ENCODE data around the gene PNKD.

Gene PNKD, protein sequence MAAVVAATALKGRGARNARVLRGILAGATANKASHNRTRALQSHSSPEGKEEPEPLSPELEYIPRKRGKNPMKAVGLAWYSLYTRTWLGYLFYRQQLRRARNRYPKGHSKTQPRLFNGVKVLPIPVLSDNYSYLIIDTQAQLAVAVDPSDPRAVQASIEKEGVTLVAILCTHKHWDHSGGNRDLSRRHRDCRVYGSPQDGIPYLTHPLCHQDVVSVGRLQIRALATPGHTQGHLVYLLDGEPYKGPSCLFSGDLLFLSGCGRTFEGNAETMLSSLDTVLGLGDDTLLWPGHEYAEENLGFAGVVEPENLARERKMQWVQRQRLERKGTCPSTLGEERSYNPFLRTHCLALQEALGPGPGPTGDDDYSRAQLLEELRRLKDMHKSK

DNA sequence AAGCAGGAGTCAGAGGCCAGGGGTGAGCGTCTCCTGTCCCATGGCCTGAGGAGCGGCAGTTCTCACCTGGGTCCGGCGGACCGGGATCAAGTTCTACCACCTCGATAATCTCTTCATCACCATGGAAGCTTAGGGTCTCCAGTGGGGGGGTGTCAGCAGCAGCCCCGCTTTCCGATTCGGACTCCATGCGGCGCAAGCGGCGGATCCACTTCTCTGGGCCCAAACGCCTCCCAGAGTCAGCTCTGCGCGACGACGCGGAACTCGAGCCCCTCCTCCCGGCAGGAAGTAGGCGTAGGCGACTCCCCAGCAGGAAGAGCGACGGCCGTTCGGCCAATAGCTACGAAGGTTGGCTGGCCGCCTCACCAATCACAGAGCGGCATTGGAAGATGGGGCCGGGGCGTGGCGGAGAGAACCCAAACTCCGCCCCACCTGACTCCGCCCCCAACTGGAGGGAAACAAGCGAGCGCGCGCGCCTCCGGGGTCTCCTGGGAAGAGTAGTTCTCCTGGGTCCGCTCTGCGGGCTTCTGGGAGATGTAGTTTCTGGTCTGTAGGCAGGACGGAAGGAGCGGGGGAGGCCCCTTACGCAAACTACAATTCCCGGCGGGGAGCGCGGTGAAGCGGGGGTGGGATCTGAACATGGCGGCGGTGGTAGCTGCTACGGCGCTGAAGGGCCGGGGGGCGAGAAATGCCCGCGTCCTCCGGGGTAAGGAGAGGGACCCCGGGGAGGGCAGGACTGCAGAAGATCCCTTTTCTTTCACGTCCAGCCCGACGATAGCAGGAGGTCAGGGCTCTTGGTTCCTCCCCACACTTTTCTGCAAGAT lies at the start of gene PNKD, which contains the start of gene AAMP:
Gene PNKD, plus strand, starts transcription at position 620 of the 821 bp plus-strand sequence. Its CDS starts 17 bp downstream, at position 637.
Gene AAMP, minus strand, starts transcription at position 238 of the 821 bp plus-strand sequence. Its CDS starts 51 bp downstream, at position 187.
- DNase-seq (ENCODE audit: low spot score) (peak; percentile 99), FAIRE-seq (peak; percentile 93)

DNA sequence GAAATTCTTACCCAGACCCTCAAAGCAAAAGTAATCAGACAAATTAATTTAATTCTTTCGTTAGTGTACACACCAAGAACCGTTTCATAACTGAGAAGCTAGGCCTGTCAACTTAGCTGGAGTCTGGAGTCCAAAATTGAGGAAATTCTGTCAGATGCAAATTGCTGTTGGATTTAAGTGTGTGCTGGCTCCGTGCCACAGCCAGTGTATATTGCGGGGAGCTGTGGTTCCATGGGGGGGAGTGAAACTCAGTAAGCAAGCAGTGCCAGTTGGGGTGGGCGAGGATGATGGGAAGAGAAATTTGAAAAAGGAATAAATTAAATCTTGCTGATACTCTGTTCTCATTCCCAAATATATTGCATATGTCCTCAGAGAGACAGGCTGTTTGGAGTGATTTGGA lies 49.3 kb upstream of the PNKD start:
- FAIRE-seq, result no peak
- no peak for DNase-seq (ENCODE audit: low spot score)

DNA sequence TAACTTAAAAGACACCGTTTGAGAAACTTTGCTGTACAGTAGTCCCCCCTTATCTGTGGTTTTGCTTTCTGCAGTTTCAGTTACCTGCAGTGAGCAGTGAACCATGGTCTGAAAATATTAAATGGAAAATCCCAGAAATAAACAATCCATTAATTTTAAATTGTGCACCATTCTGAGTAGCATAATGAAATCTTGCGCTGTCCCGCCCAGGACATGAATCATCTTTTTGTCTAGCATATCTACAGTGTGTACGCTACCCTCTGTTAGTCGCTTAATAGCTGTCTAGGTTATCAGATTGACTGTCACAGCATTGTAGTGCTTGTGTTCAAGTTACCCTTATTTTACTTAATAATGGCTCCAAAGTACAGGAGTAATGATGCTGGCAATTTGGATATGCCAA lies 47.3 kb upstream of the PNKD start:
- FAIRE-seq (no peak), DNase-seq (ENCODE audit: low spot score) (no peak)

DNA sequence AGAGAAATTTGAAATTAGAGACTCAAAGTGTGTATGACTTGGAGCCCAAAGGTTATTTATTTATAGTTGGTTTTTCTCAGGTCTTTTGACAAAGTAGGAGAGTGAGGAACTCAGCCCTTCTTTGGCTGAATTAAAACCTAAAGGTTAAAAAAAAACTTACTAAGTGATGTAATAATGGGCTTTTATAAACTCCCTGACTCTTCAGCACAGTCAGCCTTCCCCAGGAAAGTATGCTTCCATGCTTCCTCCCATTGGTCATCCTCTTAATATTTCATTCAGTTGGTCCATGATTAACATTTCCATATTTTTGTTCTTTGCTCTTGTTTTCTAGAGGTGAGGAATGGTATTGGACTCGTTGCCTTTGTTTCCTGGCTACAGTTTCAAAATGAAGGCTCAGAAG lies 46.1 kb upstream of the PNKD start:
- FAIRE-seq (no peak), DNase-seq (ENCODE audit: low spot score) (no peak)

DNA sequence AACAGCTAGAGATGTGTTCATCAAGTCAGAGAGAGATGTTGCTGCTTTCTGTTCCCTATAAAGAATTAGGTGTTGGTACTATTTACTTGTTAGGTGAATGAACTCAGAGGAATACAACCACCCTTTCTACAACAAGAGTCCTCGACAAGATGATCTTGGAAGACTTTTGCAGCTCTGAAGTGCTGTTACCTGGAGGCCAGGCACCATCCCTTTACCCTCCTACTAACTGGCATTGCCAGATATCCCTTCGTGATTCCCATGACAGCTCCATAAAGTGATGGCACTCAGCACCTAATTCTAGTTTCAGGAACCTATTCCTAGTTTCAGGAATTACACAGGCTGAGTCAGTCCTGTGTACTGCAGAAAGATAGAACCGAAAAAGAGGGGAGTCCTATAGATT lies 43.4 kb upstream of the PNKD start:
- FAIRE-seq (no peak), DNase-seq (ENCODE audit: low spot score) (no peak)

DNA sequence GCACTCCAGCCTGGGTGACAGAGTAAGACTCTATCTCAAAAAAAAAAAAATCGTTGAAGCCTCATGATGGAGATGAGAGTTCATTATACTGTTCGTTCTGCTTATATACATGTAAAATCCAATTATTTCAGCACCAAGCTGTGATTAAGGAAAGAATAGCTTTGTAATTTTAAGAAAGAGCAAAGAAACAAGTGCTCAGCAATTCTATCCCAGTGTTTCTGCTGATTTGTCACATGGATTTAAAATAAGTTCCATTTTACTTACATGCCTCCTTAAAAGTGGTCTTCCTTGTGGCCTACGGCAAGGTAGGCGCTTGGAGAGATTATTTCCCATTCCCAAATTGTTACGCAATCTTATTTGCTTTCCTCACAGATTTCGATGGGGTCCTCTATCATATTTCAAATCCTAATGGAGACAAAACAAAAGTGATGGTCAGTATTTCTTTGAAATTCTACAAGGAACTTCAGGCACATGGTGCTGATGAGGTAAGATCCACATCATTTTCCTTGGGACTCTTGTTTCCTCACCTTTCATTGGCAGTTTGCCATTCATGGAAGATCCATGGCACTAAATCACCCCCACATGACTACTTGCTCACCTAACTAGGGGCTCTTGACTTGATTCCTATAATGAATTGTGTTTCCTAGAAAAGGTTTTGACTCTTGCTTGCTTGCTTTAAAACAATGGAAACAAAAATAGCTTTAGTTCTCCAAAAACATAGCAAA lies 41.8 kb upstream of the PNKD start:
- DNase-seq (ENCODE audit: low spot score), result peak; percentile 53
- no peak for FAIRE-seq

DNA sequence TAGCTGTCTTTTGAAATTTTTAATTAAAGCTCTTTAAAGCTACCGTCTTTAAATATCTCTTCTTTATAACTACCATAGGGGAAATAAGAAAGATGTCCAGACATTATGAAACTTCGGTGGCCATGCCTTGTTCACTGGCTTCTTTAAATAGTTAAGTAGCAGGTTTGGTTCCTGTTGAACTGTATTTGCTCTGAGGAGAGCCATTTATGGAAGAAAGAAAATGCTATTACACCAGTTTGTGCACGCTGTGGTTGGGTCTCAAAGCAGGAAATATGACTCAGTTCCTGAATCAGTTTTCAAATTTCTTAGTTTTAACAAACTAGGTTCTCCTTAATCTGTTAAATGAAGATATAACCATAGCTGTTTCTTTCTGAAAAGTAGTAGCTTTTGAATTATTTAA lies 41.1 kb upstream of the PNKD start:
- DNase-seq (ENCODE audit: low spot score) (peak; percentile 76), FAIRE-seq (peak; percentile 92)

DNA sequence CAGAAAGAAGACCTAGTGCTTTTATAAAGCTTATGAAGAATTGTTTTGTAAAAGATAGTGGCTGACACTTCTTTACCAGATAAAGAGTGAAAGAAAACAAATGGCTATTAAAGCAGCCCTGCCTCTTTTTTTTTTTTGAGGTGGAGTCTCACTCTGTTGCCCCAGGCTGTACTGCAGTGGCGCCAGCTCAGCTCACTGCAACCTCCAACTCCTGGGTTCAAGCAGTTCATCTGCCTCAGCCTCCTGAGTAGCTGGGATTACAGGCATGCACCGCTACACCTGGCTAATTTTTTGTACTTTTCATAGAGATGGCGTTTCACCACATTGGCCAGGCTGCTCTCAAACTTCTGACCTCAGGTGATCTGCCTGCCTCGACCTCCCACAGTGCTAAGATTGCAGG lies 40.5 kb upstream of the PNKD start:
- DNase-seq (ENCODE audit: low spot score) (peak; percentile 49), FAIRE-seq (peak; percentile 30)

DNA sequence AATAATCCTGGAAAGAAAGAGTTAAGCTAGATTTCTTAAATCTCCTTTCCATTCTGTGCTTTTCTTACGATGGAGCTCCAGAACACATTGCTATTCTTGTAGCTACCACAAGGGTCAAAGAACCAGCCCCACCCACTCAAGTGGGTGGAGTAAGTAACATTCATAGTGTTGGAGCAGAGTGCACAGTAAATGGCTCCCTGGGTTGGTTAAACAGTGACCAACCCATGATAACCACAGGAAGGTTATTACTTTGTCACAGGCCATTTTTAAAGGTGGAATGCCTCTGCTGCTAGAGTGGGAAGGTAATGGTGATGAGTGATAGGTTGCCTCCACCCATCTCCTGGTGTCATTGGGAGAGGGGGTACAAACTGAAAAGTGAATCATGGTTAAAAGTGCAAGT lies 39.4 kb upstream of the PNKD start:
- FAIRE-seq (peak; percentile 98), DNase-seq (ENCODE audit: low spot score) (peak; percentile 97)

DNA sequence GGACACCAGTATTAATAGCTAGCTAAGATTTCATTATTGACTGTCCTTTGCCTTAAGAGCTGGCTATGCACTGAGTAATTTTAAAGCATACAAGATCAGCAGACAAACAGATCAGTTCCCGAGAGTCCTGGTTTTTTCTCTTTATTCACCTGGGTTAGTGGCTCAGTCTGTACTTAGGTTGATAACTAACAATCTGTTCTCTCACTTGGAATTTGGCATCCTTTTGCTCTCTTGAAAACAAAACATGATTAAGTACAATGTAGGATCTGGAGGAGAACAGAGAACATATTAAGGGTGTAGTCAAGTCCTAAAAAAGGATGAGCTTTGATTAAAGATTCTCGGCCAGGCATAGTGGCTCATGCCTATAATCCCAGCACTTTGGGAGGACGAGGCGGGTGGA lies 36.8 kb upstream of the PNKD start:
- FAIRE-seq, result no peak
- no peak for DNase-seq (ENCODE audit: low spot score)

DNA sequence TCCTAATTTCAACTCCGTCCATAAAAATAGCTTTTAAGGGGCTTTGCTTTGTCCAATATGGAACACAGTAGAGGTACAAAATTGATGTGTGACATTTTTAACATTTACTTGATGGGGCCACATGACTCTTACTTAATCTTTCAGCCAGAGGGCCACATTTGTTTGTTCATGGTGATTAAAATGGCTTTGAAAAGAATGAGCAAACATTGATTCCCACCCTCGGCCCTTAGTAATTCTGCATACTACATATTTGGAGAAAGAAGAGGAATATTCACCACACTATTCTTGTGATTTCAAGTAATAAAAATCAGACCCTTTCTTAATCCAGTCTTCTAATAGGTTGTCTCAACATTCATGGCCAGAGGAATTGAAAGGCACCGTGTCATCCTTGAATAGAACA lies 35.8 kb upstream of the PNKD start:
- DNase-seq (ENCODE audit: low spot score), result no peak
- FAIRE-seq, result no peak

DNA sequence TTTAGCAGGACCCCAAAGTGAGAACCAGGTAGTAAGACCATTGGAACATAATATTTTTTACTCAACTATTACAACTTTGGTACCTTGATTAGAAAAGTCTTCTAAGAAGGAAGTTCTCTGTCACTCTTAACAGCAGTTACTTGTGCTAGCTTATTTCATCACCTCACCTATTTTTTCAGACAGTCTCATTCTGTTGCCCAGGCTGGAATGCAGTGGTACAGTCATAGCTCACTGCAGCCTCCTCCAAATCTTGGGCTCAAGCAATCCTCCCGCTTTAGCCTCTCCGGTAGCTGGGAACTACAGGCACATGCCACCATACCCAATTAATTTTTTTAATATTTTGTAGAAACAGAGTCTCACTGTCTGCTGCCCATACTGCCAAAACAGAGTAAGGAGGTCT lies 35.3 kb upstream of the PNKD start:
- DNase-seq (ENCODE audit: low spot score) (no peak), FAIRE-seq (no peak)

DNA sequence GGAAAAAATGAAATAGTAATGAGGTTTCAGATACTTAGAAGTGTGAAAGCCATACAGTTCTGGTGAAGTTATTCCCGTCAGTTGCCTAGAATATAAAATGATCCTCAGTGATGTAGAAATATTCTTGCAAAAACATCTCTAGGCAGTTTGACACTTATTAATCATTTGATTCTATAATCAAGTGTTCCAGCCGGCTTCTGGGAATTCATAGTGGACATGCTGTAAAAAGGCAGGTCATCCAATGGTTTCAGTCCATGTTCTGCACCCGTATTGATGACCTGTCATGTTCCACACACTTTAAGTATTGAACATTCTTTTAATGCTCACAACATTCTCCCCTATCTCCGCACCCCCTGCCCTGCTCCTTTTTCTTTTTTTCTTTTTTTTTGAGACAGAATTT lies 33.5 kb upstream of the PNKD start:
- FAIRE-seq, result no peak
- DNase-seq (ENCODE audit: low spot score), result no peak

DNA sequence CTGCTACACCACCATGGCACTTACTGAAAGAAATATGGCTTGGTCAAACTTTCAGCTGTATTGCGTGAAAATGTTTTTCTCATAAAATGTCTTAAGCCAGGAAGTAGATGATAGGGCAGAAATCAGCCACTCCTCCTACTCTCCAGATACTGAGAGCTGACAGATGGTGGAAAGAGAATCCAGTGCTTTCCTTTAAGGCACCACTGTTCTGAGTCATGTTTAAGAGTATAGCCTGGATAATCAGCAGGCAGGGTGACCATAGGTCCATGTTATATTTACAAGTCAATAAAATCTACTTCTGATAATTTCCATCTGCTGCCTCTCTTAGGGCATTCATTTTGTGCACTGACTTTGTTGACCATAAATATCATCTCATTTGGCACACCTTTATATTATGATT lies 31.4 kb upstream of the PNKD start:
- DNase-seq (ENCODE audit: low spot score) (no peak), FAIRE-seq (no peak)

DNA sequence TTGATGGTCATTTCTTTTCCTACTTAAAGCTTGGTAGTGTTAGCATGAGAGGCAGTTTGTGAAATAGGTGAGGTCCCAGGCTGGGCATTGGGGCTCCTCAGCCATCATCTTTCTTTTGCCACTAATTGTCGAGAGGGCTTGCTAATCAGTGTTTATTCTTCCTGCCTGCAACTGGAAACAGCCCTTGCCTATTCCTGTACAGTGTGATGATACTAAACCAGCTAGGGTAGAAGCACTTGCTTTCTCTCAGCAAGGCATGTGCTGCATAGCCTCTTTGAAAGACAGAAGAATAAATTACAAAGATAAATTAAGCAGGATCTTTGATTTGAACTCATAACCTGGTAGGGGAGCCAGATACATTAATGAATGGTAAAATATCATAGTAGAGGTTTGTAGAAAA lies 26.1 kb upstream of the PNKD start:
- FAIRE-seq, result no peak

DNA sequence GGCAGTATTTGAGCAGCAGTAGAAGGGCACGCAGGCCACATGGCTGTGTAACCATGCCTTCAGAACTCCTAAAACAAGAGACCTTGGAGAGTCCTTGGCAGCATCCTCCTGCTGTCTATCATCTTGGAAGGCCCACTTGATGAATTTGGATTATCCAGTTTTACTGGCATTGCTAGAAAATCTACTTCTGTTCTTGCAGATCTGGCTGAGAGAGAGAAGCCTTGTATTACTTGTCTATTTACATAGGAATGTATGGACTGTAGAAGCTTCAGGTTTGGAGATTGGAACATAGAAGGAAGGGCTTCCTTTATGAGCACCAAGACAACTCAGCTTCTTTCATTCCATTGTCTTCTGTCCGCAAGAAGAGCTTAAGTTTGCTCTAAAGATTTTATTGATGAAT lies 25.7 kb upstream of the PNKD start:
- no peak for DNase-seq (ENCODE audit: low spot score)
- FAIRE-seq, result no peak

More for the DNA sequence above, 26.1 kb upstream of the PNKD start:
- DNase-seq (ENCODE audit: low spot score), result no peak

DNA sequence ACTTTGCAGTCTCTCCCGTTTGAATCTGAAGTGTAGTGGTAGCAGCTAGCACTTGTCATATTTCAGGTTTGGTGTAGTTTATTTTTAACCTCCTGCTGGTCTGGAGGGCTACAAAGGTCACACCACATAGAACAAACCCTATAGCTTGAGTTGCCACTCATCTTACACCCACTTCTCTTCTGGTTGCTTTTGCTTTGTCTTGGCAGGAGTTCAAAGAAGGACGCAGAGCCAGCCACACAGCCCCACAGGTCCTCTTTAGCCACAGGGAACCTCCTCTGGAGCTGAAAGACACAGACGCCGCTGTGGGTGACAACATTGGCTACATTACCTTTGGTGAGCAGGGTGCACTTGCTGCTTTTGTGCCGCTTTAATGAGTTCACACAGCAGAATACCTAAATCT lies 25.1 kb upstream of the PNKD start:
- peak; percentile 4 for FAIRE-seq
- DNase-seq (ENCODE audit: low spot score), result peak; percentile 18

DNA sequence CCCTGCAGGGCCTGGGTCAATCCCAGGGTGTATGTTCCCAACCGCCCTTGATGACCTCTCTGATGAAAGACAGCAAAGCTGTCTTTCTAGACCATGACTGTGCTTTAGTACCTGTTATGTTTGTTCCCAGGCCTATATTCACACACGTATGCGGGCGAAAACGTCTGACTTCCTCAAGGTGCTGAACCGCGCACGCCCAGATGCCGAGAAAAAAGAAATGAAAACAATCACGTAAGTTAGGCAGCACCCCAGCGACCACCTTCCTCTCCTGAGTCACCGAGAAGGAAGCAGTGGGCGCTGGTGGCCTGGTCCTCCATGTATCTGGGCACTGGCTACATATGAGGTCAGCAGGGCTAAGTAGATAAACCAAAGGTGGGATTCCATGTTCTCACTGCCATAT lies 20.6 kb upstream of the PNKD start:
- DNase-seq (ENCODE audit: low spot score) (no peak), FAIRE-seq (no peak)

DNA sequence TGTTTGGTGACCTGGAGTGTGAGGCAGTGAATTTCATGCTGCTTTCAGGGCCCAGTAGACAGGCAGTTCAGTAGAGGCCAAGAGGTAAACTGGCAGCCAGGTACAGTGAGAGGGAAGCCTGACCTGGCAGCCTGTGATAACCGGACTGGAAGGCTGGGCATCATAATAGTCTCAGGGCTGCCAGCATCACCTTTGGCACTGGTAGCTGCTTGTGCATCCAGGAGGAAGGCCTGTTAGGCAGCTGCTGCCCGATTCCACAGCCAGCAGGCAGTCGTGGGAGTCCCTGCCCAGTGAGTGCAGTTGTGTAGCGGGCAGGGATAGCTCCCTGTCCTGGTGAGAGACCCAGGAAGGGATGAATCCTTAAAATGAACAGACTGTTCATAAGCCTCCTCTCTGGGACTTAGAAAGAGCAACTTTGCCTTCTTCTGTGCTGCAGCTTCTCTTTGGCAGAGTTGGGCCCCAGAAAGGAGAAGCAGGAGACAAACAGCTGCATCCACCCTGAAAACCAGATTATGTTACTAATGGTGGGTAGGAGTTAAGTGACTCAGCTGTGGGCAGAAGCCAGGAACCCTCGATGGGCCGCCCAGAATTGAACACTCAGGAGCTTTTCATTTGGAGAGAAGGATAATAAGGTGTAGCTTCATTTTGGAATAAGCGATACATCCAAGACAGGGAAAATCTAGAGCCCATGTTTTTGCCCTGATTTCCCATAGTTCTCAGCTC lies 17.6 kb upstream of the PNKD start:
- FAIRE-seq (no peak), DNase-seq (ENCODE audit: low spot score) (no peak)

DNA sequence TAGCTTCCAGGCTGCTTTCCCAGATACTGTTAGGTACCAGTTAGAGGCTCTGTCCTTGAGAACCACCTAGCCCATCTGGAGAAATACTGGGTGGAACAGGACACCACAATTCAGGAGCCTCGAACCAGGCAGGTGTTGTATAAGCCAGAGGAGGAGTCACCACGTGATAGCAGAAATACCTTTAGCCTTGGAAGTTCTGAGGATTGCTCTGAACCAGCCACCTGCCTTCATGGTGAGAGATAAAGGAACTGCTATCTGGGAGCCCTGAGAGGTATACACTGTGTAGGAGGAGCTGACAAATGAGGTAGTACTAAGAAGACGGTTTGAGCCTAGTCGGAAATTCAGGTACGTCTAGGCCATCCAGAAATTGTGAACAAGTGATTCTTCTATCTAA lies 17.1 kb upstream of the PNKD start:
- DNase-seq (ENCODE audit: low spot score), result no peak
- FAIRE-seq, result no peak

DNA sequence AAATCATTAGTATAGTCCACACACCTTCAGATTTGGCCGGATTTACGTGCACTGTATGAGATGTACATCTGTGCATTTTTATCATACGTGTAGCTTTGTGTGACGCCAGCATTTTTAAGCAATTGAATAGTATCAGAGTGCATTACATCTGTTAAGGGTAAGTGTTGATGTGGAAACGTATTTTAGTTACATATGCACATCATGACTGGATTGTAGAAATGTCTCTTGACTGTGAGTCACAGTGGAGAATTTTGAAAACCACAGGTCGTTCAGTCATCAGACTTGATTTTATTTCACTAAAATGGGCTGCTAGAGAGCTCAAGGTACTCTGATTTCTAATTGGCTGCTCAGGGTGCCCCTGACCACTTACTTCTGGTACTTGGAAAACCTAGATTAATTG lies 14.9 kb upstream of the PNKD start:
- FAIRE-seq, result no peak
- peak; percentile 23 for DNase-seq (ENCODE audit: low spot score)
